ENCODE data around the gene BPIFB4.
"Not testable (repeated sequence)": the region's sequence is repeated elsewhere in the genome, so short reads cannot be mapped to it uniquely, and the experiment has no call there.

Gene BPIFB4

GRCh38 chr20:33079259-33079658 lies at the start of gene BPIFB4:
TSS of gene BPIFB4 (plus strand) at chr20:33079643. CDS start at chr20:33081527, 1,884 bp downstream.
- no peak for DNase-seq (ENCODE audit: low read depth in 3 of 3, low spot score in 1 of 3)

- no peak for DNase-seq (ENCODE audit: low read depth in 3 of 3, low spot score in 1 of 3)
These were observed 49.4 kb upstream of the BPIFB4 start for GRCh38 chr20:33030076-33030475.

DNA sequence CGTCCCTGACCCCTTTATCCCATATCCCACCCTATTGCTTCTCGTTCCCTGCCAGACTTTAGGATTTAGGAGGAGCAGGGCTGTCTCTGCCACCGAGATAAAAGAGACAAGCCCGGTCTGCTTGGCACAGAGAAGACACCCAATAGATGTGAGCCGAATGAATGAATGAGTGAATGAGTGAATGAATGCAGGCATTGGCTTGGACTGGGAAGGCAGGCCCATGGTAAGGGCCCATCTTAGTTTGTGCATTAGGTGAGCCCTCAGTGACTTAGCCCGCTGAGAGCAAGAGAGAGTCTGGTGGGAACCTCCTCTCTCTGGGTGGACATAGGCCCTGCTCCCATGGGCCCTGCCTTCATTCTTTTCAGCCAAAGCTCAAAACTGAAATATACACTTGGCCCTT lies 48.9 kb upstream of the BPIFB4 start:
- no peak for DNase-seq (ENCODE audit: low read depth in 3 of 3, low spot score in 1 of 3)

DNA sequence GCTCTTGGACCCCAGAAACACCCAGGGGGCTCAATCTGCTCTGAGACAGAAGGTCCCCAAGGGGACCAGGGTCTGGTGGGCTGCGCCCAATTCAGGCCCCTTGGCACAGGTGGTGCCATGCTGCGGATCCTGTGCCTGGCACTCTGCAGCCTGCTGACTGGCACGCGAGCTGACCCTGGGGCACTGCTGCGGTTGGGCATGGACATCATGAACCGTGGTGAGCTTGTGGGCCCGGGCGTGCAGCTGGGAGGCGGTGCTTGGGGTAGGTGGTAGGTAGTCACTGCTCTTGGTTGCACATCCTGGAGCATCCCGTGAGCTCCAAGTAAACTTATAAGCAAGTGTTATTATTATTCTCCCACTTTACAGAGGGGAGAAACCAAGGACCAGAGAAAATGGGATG lies 47.9 kb upstream of the BPIFB4 start, which contains the start of gene BPIFB6:
BPIFB6 (plus strand) TSS at position 118 of the 400 bp plus-strand sequence; CDS start at position 118, 0 bp downstream.
- DNase-seq (ENCODE audit: low read depth in 3 of 3, low spot score in 1 of 3): no peak

DNA sequence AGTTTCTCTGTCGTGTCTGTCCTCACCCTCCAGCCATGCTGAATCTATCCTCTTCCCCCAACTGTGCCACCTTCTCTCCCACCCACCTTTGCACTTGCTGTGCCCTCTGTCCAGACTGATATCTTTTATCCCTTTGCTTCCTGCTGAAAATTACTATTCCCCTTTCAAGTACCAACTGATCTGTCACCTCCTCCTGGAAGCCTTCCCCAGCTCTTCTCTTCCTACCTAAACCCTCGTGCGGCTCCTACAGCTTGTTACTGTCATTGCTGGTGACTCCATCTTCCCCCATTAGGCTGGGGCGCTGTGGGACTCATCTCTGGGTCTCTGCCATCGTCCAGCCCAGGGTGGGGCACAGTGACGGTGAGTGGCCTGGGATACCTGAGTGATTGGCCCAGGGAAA lies 46.9 kb upstream of the BPIFB4 start:
- DNase-seq (ENCODE audit: low read depth in 3 of 3, low spot score in 1 of 3): no peak

DNA sequence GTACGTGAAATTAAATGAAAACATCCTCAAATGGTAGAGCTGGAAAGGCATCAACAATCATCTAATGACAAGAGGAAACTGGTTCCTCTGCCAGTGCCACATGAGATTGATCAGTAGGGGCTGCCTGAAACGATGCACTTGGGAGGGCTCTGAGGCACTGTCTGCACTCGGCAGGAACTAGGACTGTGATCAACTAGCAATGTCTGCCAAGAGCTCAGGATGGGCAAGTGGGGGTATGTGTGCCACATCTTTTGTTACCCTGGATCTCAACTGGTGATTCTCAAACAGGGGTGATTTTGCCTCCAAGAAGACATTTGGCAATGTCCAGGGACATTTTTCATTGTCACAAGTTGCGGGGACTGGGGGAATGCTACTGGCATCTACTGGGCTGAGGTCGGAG lies 46.1 kb upstream of the BPIFB4 start:
- no peak for DNase-seq (ENCODE audit: low read depth in 3 of 3, low spot score in 1 of 3)

GRCh38 chr20:33034115-33034514 lies 45.3 kb upstream of the BPIFB4 start:
- no peak for DNase-seq (ENCODE audit: low read depth in 3 of 3, low spot score in 1 of 3)

GRCh38 chr20:33034901-33035492 lies 44.4 kb upstream of the BPIFB4 start:
- DNase-seq (ENCODE audit: low read depth in 3 of 3, low spot score in 1 of 3): no peak

GRCh38 chr20:33037456-33037855 lies 42.0 kb upstream of the BPIFB4 start:
- no peak for DNase-seq (ENCODE audit: low read depth in 3 of 3, low spot score in 1 of 3)

DNA sequence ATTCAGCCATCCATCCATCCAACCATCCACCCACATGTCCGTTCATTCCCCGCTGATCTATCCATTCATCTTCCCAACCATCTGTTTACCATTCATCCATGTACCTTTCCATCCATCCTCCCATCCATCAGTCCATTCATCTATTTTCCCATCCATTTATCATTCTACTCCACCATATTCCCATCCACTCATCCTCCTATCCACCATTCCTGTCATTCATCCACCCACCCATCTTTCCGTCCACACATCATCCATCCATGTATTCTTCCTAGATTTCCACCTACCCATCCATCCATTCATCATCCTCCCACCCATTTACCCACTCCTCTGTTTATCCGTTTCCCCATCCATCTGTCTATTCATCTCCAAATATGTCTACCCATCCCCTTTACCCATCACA lies 41.2 kb upstream of the BPIFB4 start:
- no peak for DNase-seq (ENCODE audit: low read depth in 3 of 3, low spot score in 1 of 3)

DNA sequence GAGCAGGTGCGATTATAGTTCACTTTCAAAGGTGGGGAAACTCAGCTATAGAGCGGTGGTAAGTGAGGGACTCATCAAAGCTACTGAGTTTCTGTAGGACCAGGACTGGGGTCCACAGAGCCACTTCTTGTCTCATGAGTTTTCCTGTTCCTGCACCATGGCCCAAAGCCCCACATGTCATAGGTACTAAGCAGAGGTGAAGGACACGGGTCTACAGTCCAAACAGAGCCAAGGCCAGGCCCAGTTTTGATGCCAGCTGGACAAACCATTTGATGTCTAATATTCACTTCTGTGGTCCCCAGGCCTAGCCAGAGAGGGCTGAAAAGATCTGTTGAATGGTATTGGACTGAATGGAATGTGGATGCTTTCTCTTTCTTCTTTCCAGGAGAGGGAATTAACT lies 37.0 kb upstream of the BPIFB4 start:
- no peak for DNase-seq (ENCODE audit: low read depth in 3 of 3, low spot score in 1 of 3)

DNA sequence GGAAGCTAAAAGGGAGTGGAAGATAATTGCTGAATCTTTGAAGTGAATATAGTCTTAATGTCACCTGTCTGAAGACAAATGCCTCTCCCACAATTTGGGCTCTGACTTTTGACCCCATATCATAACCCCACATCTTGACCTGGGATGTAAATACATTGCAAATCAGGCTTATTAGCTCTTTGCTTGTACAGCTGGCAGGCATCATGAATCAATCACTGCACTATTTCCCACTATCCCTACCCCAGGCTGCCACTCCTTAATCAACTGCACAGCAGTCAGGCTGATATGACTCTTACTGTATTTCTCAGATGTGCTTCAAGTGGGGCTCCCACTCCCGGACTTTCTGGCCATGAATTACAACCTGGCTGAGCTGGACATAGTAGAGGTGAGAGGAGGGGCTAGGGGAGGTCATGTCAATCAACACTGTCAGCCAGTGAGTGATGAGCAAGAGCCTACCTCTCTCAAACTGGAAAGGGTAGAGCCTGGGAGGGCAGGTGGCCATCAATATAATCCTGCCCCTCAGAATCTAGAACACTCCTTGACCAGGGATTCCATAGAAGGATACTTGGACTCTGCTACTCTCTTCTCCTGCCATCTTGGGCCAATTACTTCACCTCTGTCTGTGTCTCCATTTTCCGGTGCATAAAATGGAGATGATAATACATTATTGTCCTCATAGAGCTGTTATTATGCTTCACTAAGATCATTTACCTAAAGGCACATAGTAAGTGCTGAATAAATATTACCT lies 36.3 kb upstream of the BPIFB4 start:
- DNase-seq (ENCODE audit: low read depth in 3 of 3, low spot score in 1 of 3): no peak

DNA sequence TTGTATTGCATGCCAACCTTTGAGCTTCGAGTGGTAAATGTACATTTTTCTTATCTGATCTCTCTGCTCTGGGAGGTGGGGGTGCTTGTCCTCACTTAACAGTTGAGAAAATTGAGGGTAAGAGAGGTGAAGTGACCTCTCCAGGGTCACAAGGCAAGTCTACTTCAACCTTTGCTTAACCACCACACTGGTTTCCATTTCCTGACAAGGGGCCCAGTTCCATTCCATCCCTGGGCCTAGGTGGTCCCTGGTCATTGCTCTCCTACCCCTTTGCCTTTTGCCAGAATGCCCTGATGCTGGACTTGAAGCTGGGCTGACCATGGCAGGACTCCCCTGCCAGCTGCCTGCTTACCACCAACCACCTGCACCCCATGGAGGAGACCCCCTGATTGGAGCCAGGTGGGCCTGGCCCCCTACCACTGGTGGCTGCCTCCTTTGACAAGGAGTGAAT lies 35.7 kb upstream of the BPIFB4 start:
- DNase-seq (ENCODE audit: low read depth in 3 of 3, low spot score in 1 of 3): no peak

DNA sequence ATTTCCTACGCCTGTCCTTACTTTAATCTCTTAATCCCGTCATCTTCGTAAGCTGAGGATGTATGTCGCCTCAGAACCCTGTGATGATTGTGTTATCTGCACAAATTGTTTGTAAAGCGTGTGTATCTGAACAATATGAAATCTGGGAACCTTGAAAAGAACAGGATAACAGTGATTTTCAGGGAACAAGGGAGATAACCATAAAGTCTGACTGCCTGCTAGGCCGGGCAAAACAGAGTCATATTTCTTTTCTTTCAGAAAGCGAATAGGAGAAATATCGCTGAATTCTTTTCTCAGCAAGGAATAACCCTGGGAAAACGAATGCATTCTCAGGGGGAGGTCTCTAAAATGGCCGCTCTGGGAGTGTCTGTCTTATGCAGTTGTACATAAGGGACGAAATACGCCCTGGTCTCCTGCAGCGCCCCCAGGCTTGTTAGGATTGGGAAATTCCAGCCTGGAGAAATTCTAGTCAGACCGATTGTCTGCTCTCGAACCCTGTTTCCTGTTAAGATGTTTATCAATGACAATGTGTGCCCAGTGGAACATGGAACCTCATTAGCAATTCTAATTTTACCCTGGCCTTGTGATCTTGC lies 34.2 kb upstream of the BPIFB4 start:
- not testable (repeated sequence) for DNase-seq (ENCODE audit: low read depth in 3 of 3, low spot score in 1 of 3)

DNA sequence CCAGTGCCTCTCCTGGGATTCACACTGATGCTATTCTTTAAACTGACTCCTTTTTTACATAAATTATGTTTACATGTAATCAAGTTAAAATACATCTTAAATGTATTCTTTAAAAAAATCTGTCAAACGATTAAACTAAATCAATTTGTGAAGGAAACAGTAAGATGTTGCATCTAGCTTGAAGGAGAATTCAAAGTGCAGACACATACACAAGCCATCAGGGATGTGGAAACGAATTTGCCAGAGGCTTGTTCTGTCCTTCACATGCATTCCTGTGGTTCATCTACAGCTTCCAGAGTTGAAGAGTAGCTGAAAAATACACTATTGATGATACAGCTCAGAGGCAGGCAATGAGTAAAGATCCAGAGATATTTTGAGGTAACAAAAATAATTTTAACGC lies 33.0 kb upstream of the BPIFB4 start:
- no peak for DNase-seq (ENCODE audit: low read depth in 3 of 3, low spot score in 1 of 3)

DNA sequence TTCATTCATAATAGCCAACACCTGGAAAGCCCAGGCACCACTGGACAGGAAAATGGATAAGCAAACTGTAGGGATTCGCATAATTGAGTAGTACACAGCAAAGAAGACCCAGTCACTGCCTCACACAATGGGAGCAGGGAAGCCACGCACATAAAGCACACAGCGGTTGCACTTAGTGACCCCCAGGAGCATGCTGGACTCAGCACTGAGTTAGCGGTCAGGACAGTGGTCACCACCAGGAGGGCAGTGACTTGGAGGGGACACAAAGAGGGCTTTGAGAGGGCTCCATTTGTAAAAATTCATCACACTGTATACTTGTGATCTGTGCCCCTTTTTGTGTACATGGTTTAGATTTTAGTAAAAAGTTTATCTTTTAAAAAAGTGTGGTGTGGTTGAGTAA lies 28.1 kb upstream of the BPIFB4 start:
- DNase-seq (ENCODE audit: low read depth in 3 of 3, low spot score in 1 of 3): no peak

DNA sequence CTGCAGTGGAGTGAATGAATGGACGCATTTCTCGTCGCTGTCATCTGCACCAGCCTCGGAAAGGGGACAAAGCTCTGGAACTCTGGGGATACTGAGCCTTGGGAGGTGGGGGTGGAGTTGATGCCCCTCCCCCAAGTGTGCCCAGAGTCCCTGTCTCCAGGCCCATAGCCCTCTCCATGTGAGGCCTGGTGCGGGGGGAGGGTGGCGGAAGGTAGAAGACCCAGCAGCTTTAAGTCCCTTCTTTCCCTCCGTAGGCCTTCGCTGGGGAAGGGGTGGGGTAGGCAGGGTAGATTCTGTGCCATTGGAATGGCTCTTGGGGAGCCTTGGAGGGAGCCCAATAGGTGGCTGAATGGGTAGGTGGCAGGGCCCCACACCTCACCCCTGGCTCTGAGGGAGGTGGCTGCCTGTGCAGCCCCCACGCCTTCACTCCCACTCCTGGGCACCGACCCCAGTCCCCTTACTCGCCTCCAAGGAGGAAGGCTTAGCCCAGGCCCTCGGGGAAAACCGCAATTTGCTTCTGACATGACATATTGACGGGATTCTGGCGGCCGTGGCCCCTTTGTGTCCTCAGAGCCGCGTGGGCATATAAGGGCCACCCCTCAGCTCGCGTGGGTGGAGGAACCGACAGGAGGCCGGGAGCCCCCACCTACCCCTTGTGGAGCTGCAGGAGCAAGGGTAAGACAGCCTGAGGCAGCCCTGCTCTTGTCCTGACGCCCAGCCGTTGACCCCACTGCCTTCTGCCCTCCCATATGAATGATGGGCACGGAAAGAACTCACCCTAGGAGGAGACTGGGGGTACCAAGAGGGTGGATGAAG lies 25.9 kb upstream of the BPIFB4 start, which contains the start of gene BPIFB3:
BPIFB3 (plus strand) TSS at position 613 of the 816 bp plus-strand sequence. CDS start 1,533 bp downstream, outside the sequence.
- DNase-seq (ENCODE audit: low read depth in 3 of 3, low spot score in 1 of 3): no peak

DNA sequence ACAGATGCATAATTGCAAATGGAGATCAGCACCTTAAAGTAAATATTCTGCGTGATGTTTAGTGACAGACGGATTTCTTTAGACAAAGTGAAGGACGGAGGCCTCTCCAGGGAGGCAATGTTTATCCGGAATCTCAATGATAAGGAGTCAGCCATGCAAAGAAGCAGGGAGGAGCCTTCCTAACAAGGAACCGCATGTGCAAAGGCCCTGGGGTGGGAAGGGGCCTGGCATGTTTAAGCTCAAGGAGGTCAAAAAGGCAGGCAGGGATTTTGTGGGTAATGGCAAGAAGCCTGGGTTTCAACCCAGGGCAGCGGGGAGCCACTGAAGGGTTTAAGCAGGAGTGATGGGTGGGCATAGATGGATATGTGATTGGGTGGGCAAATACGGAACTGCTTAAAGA lies 25.1 kb upstream of the BPIFB4 start:
- no peak for DNase-seq (ENCODE audit: low read depth in 3 of 3, low spot score in 1 of 3)

DNA sequence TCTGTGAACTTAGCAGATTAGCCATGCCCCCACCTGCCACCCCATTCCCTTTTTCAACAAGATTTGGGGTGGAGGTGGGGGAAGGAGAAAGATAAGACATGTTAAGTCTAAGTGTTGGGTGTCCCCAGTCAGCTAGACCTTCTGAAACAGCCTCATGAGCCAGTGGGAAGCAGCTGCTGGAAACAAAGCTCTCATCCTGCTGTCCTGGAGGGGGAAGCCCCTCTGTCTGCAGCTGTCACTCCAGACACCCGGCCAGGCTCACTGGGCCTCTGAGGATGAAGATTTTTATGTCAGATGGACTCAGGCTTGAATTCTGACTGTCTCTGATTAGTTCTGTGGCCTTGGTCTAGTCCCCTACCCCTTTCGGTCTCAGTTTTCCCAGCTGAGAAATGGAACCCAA lies 24.7 kb upstream of the BPIFB4 start:
- no peak for DNase-seq (ENCODE audit: low read depth in 3 of 3, low spot score in 1 of 3)

DNA sequence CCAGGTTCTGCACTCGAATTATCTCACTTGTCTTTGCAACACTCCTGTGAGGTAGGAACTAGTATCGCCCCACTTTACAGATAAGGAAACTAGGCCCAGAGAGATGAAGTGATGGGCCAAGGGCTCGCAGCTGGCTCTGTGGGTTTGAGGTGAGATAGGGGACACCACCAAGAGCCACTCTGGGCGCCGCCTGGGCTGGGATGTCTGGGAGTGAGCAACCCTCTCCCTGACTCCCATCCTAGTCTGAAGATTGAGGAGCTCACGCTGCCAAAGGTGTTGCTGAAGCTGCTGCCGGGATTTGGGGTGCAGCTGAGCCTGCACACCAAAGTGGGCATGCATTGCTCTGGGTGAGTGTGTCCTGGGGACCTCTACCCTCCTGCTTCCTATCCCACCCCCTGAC lies 20.3 kb upstream of the BPIFB4 start:
- DNase-seq (ENCODE audit: low read depth in 3 of 3, low spot score in 1 of 3): no peak

DNA sequence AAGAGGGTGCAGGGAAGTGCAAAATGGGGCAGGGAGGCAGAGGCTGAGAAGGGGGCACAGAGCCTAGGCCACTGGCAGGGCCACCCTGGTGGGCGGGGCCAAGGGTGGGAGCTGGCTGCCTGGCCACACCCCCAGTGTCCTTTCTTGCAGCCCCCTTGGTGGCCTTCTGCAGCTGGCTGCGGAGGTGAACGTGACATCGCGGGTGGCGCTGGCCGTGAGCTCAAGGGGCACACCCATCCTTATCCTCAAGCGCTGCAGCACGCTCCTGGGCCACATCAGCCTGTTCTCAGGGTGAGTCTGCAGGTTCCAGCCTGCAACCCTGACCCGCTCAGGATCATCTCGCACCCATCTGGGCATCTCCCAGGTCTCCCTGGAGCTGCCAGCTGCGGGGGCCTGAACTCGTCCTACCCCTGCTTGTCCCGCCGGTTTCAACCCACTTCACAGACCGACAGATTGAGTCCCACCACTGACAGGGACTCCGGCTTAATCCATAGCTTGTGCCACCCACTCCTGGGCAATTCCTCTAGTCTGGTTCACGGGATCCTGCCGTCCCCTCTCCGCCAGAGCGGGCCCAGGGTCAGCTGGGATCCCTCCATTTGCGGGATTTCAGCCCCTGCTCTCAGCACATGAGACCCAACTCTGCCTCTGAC lies 19.6 kb upstream of the BPIFB4 start:
- no peak for DNase-seq (ENCODE audit: low read depth in 3 of 3, low spot score in 1 of 3)
